HEK293T (cell line): ENCODE measurements around the gene CLCN4.

Experiments
- CTCF ChIA-PET: fragments of 350-600 bp; formaldehyde crosslinking; extraction: SDS; loops from one replicate; lab custom pipeline; 2021; ENCODE audit warnings: antibody characterized with exemption, inconsistent platforms; lab: Yijun Ruan, JAX
- POLR2A ChIA-PET: fragments of 350-600 bp; formaldehyde crosslinking; extraction: SDS; loops from one replicate; lab custom pipeline; 2020; ENCODE audit warnings: antibody characterized with exemption, inconsistent platforms; lab: Yijun Ruan, JAX
- DNase-seq: peaks from one replicate; pipeline ENCODE4 v3.0.0; 2012; ENCODE audit warnings: mixed read lengths; ENCODE audit errors: extremely low spot score
- ARNT ChIP-seq: fragments of 450-650 bp; IDR thresholded peaks from 2 replicates; pipeline ENCODE4 v1.6.1; 2017; ENCODE audit warnings: mild to moderate bottlenecking
- BHLHE40 ChIP-seq: fragments of 450-650 bp; IDR thresholded peaks from 2 replicates; pipeline ENCODE4 v1.6.1; 2016; ENCODE audit warnings: mild to moderate bottlenecking, moderate library complexity, borderline replicate concordance
- CTBP1 ChIP-seq: fragments of 450-650 bp; IDR thresholded peaks from 2 replicates; pipeline ENCODE4 v1.6.1; 2016; ENCODE audit warnings: borderline replicate concordance
- ELF4 ChIP-seq: fragments of 450-650 bp; IDR thresholded peaks from 2 replicates; pipeline ENCODE4 v1.6.1; 2017; ENCODE audit warnings: antibody characterized with exemption
- FOXA1 ChIP-seq: fragments of 450-650 bp; IDR thresholded peaks from 2 replicates; pipeline ENCODE4 v1.6.1; 2016; ENCODE audit warnings: mild to moderate bottlenecking
- FOXK2 ChIP-seq: fragments of 450-650 bp; IDR thresholded peaks from 2 replicates; pipeline ENCODE4 v1.6.1; 2016; ENCODE audit warnings: mild to moderate bottlenecking
- FOXM1 ChIP-seq: fragments of 450-650 bp; IDR thresholded peaks from 2 replicates; pipeline ENCODE4 v1.6.1; 2017; ENCODE audit warnings: mild to moderate bottlenecking, borderline replicate concordance
- HDGF ChIP-seq: fragments of 450-650 bp; IDR thresholded peaks from 2 replicates; pipeline ENCODE4 v1.6.1; 2017; ENCODE audit warnings: antibody characterized with exemption, borderline replicate concordance
- L3MBTL2 ChIP-seq: fragments of 450-650 bp; conservative IDR thresholded peaks from 2 replicates; pipeline ENCODE4 v1.6.1; 2016; ENCODE audit warnings: mild to moderate bottlenecking
- LEF1 ChIP-seq: fragments of 450-650 bp; IDR thresholded peaks from 2 replicates; pipeline ENCODE4 v1.6.1; 2017; ENCODE audit warnings: mild to moderate bottlenecking, borderline replicate concordance
- NFRKB ChIP-seq: fragments of 450-650 bp; IDR thresholded peaks from 2 replicates; pipeline ENCODE4 v1.6.1; 2016; ENCODE audit warnings: mild to moderate bottlenecking, moderate library complexity
- SP1 ChIP-seq: fragments of 450-650 bp; IDR thresholded peaks from 2 replicates; pipeline ENCODE4 v1.6.1; 2017
- SUZ12 ChIP-seq: fragments of 450-650 bp; IDR thresholded peaks from 2 replicates; pipeline ENCODE4 v1.6.1; 2016; ENCODE audit warnings: mild to moderate bottlenecking
- TARDBP ChIP-seq: fragments of 450-650 bp; IDR thresholded peaks from 2 replicates; pipeline ENCODE4 v1.6.1; 2016
- ZNF384 ChIP-seq: fragments of 450-650 bp; IDR thresholded peaks from 2 replicates; pipeline ENCODE4 v1.6.1; 2016
- TF ChIP-seq, protein P1 (sequence below): fragments of 450-650 bp; IDR thresholded peaks from 2 replicates; pipeline ENCODE4 v1.6.1; 2016

Gene CLCN4

DNA sequence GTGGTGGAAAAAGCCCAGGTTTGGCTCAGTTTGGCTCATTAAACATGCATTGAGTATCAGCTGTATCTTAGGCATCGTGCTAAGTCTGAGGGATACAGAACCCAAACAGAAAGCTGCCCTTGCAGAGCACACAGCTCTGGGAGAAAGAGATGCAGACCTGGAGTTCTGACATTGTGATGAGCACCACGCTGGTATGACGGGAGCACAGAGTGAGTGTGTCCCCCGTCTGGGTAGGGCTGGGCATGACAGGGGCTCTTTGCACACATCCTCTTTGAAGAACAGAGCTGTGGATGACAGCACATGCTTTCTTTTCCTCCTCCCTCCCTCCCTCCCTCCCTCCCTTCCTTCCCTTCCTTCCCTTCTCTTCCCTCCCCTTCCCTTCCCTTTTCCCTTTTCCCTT lies 52.2 kb downstream of the CLCN4 start:
- no peak for DNase-seq
- TF ChIP-seq LEF1 = no peak
- ChIA-PET CTCF (interaction anchor here (1.3 kb wide), 1 partner anchor 18 kb away, joined by 3 read pairs; no protein-coding TSS in a partner anchor), POLR2A (no interaction called here)

DNA sequence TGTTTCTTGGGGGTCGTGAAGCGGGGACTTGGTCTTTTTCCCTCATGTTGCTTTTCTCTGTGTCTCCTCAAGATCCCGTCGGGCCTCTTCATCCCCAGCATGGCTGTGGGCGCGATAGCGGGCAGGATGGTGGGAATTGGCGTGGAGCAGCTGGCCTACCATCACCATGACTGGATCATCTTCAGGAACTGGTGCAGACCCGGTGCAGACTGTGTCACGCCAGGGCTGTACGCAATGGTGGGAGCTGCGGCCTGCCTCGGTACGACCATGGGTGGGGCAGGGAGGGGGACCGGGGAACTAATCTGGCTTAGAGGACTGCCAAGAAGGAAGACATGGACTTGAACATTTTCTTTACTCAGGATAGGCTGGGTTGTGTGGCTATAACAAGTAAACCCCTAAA lies 55.6 kb downstream of the CLCN4 start:
- DNase-seq = no peak
- TF ChIP-seq ZNF384 = no peak
- no peak for TF ChIP-seq TARDBP
- TF ChIP-seq HDGF = no peak
- TF ChIP-seq LEF1 = no peak
- CTCF ChIA-PET = no interaction called here
- POLR2A ChIA-PET = no interaction called here

DNA sequence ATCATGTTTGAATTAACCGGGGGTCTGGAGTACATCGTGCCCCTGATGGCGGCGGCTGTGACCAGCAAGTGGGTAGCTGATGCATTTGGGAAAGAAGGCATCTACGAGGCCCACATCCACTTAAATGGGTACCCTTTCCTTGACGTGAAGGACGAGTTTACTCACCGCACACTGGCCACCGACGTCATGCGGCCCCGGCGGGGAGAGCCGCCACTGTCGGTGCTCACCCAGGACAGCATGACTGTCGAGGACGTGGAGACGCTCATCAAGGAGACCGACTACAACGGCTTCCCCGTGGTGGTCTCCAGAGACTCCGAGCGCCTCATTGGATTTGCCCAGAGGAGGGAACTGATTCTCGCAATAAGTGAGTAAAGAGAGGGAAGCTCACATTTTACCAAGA lies 56.9 kb downstream of the CLCN4 start:
- TF ChIP-seq HDGF = no peak
- ChIA-PET POLR2A (no interaction called here), CTCF (no interaction called here)
- DNase-seq = no peak

DNA sequence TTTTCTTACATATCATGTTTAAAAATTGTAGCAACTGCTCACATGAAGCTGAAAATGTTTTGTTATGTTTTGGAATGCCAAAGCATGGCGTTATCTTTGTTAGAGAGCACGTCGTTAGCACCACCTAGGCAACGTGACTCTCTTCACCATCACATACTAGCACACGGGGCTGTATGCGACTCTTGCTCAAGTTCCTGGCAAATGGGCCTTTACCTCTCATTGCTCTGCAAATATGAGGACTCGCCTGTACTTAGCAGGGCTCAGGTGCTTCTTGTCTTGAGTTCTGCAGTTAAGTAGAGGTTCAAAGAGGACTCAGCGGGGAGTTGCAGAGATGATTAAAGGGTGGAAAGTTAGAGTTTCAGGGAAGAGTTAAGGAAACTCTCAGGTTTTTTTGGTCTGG lies 59.4 kb downstream of the CLCN4 start:
- no peak for TF ChIP-seq FOXA1
- no peak for TF ChIP-seq SUZ12
- TF ChIP-seq, protein P1, sequence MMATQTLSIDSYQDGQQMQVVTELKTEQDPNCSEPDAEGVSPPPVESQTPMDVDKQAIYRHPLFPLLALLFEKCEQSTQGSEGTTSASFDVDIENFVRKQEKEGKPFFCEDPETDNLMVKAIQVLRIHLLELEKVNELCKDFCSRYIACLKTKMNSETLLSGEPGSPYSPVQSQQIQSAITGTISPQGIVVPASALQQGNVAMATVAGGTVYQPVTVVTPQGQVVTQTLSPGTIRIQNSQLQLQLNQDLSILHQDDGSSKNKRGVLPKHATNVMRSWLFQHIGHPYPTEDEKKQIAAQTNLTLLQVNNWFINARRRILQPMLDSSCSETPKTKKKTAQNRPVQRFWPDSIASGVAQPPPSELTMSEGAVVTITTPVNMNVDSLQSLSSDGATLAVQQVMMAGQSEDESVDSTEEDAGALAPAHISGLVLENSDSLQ = no peak
- no peak for TF ChIP-seq BHLHE40
- TF ChIP-seq SP1 = no peak
- no peak for TF ChIP-seq ARNT
- no peak for TF ChIP-seq L3MBTL2
- no peak for TF ChIP-seq HDGF
- no peak for TF ChIP-seq TARDBP
- TF ChIP-seq FOXK2 = no peak
- no peak for TF ChIP-seq CTBP1
- no peak for TF ChIP-seq FOXM1
- no peak for TF ChIP-seq ELF4
- no peak for DNase-seq
- ChIA-PET CTCF (no interaction called here), POLR2A (no interaction called here)

DNA sequence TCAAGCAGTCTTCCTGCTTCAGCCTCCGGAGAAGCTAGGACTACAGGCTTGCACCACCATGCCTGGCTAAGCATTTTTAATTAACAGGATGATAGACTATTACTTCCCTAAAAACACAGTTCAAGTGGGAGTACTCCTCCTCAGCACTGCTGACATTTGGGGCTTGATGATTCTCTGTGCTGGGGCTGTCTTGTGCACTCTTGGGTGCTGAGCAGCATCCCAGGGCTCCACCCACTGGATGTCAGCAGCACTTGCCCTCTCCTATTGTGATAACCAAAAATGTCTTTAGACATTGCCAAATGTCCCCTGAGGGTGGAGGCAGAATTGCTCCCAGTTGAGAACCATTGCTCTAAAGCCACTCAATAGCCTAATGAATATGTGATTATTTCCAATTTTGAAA lies 60.4 kb downstream of the CLCN4 start:
- CTCF ChIA-PET = no interaction called here
- no peak for TF ChIP-seq LEF1
- TF ChIP-seq HDGF = no peak
- no peak for TF ChIP-seq BHLHE40
- no peak for TF ChIP-seq FOXM1
- TF ChIP-seq SUZ12 = no peak
- TF ChIP-seq CTBP1 = no peak
- TF ChIP-seq TARDBP = no peak
- TF ChIP-seq FOXA1 = no peak
- TF ChIP-seq ELF4 = no peak
- no peak for TF ChIP-seq ARNT
- no peak for TF ChIP-seq FOXK2
- TF ChIP-seq L3MBTL2 = no peak
- TF ChIP-seq ZNF384 = no peak
- TF ChIP-seq, protein P1 = no peak
- TF ChIP-seq SP1 = no peak
- no peak for TF ChIP-seq NFRKB
- POLR2A ChIA-PET = no interaction called here
- no peak for DNase-seq

DNA sequence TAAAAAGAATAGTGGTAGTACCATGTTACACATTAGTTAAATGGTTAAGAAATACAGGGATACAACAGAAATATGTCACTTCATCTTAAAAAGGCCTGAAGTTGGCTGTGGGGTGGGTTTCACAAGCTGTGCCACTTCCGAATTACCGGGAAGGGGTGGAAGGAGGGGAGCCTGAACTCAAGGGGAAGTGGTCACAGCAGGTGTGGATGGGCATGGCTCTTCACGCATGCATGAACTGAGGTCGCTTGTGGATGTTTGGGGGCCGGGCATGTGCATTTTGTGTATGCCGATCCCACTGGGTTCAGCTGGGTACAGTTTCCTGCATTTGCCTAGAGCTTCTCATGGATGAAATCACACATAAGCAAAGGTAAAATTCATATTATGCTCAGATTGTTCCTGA lies 64.9 kb downstream of the CLCN4 start:
- no peak for DNase-seq
- ChIA-PET CTCF (no interaction called here), POLR2A (no interaction called here)
- TF ChIP-seq CTBP1 = no peak
- TF ChIP-seq FOXM1 = no peak
- TF ChIP-seq NFRKB = no peak
- no peak for TF ChIP-seq L3MBTL2
- TF ChIP-seq FOXA1 = no peak
- TF ChIP-seq ARNT = no peak
- TF ChIP-seq, protein P1 = no peak
- TF ChIP-seq SUZ12 = no peak
- no peak for TF ChIP-seq ELF4
- TF ChIP-seq TARDBP = no peak
- no peak for TF ChIP-seq SP1
- TF ChIP-seq LEF1 = no peak
- no peak for TF ChIP-seq FOXK2
- TF ChIP-seq HDGF = no peak
- TF ChIP-seq ZNF384 = no peak

DNA sequence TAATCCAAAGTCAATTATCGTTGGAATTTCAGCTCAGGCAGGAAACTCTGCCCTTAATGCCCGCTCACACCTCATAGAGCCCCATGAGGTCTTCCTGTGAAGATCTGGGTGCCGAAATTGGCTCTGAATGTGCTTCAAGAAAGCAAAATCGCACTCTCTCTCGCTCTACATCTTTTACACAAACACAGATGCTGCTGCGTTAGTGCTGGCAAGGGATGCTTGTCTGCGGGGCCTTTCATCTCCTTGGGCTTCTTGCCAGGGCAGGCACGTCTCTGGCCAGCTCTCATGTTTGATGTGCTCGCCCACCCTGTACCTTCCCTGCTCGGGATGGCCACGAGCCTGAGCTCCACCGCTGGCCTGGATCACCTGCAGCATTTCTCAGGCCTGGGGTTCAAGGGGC lies 66.5 kb downstream of the CLCN4 start:
- TF ChIP-seq NFRKB (no peak), SUZ12 (no peak), BHLHE40 (no peak), ARNT (no peak), ELF4 (no peak), FOXK2 (no peak), TARDBP (no peak), ZNF384 (no peak), FOXA1 (no peak), CTBP1 (no peak), FOXM1 (no peak), LEF1 (no peak), L3MBTL2 (no peak), SP1 (no peak), HDGF (no peak)
- TF ChIP-seq, protein P1 = no peak
- POLR2A ChIA-PET = no interaction called here
- no peak for DNase-seq
- CTCF ChIA-PET = no interaction called here
